ENCODE data around the gene ZNF804B.

The ZNF804B gene

DNA sequence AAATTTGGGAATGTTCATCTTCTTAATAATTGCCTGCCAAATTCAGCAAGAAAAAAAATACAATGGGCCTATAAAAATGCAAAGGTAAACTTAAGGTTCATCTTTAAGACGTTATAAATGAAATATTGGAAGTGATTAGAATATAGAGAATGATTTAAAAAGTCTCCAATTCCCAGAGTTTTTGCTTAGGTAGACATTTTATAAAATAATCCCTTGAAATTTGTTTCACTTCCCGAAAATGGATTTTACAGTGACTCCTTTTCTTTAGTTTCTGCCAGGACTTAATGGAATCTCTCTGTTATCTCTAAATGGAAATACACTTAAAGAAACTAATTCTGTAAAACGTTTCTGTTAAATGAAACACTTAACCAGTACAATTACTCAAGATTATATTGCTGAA, 580.2 kb downstream of the ZNF804B start:
- Histone ChIP-seq H3K4me3 (IDR thresholded peaks at IDR 0.05; ENCODE audit: insufficient read depth, low read depth, low read length) (no peak overlapping the region), H3K4me2 (no peak overlapping the region), H3K27me3 (ENCODE audit: insufficient read depth, low read depth) (no peaks in the 10 kb centered on the region), H3K79me2 (ENCODE audit: insufficient read depth, low read depth) (no peaks in the 10 kb centered on the region), H3K36me3 (ENCODE audit: insufficient read depth) (no peaks in the 10 kb centered on the region), H3K27ac (no peak overlapping the region), H2AFZ (ENCODE audit: low read depth) (no peak overlapping the region), H3K4me1 (ENCODE audit: low read depth, poor library complexity, severe bottlenecking) (no peaks in the 10 kb centered on the region), H3K9ac (no peak overlapping the region), H4K20me1 (ENCODE audit: insufficient read depth) (no peaks in the 10 kb centered on the region)
- TF ChIP-seq, protein P1, sequence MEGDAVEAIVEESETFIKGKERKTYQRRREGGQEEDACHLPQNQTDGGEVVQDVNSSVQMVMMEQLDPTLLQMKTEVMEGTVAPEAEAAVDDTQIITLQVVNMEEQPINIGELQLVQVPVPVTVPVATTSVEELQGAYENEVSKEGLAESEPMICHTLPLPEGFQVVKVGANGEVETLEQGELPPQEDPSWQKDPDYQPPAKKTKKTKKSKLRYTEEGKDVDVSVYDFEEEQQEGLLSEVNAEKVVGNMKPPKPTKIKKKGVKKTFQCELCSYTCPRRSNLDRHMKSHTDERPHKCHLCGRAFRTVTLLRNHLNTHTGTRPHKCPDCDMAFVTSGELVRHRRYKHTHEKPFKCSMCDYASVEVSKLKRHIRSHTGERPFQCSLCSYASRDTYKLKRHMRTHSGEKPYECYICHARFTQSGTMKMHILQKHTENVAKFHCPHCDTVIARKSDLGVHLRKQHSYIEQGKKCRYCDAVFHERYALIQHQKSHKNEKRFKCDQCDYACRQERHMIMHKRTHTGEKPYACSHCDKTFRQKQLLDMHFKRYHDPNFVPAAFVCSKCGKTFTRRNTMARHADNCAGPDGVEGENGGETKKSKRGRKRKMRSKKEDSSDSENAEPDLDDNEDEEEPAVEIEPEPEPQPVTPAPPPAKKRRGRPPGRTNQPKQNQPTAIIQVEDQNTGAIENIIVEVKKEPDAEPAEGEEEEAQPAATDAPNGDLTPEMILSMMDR (conservative IDR thresholded peaks at IDR 0.05; ENCODE audit: low read depth, low read length): no peak

DNA sequence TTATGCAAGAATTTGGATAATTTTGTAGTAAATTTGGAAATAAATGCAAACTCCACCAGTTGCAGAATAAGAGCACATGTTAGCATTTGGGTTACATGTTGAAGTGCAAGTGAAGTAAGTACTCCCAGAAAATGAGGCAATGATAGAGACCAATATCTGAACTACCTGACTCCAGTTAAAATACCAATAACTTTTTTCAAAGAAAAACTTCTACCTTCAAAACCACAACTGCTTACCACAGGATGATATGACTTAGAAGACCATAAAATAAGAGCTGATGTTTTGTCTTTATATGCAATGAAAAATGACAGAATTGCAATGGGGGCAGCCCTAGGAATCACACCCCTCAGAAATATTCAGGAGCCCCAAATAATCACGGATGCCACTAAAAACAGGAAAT, 597.6 kb downstream of the ZNF804B start:
- Histone ChIP-seq H3K4me3 (IDR thresholded peaks at IDR 0.05; ENCODE audit: insufficient read depth, low read depth, low read length) (no peak overlapping the region), H2AFZ (ENCODE audit: low read depth) (no peak overlapping the region), H3K4me1 (ENCODE audit: low read depth, poor library complexity, severe bottlenecking) (no peaks in the 10 kb centered on the region), H3K27me3 (ENCODE audit: insufficient read depth, low read depth) (no peaks in the 10 kb centered on the region), H4K20me1 (ENCODE audit: insufficient read depth) (no peaks in the 10 kb centered on the region), H3K36me3 (ENCODE audit: insufficient read depth) (no peaks in the 10 kb centered on the region), H3K27ac (no peak overlapping the region), H3K9ac (no peak overlapping the region), H3K79me2 (ENCODE audit: insufficient read depth, low read depth) (no peaks in the 10 kb centered on the region), H3K4me2 (no peak overlapping the region)
- TF ChIP-seq, protein P1 (conservative IDR thresholded peaks at IDR 0.05; ENCODE audit: low read depth, low read length): no peak

DNA sequence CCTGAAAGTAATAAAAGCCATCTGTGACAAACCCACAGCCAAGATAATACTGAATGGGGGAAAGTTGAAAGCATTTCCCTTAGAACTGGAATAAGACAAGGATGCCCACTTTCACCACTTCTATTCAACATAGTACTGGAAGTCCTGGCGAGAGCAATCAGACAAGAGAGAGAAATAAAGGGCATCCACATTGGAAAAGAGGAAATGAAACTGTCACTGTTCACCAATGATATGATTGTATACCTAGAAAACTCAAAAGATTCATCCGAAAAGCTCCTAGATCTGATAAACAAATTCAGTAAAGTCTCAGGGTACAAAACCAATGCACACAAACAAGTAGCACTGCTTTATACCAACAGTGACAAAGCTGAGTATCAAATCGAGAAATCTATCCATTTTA, 617.7 kb downstream of the ZNF804B start:
- Histone ChIP-seq H3K27me3 (ENCODE audit: insufficient read depth, low read depth) (no peaks in the 10 kb centered on the region), H3K4me3 (IDR thresholded peaks at IDR 0.05; ENCODE audit: insufficient read depth, low read depth, low read length) (no peak overlapping the region), H4K20me1 (ENCODE audit: insufficient read depth) (no peaks in the 10 kb centered on the region), H3K79me2 (ENCODE audit: insufficient read depth, low read depth) (no peaks in the 10 kb centered on the region), H3K4me1 (ENCODE audit: low read depth, poor library complexity, severe bottlenecking) (no peaks in the 10 kb centered on the region), H3K9ac (no peak overlapping the region), H3K4me2 (no peak overlapping the region), H2AFZ (ENCODE audit: low read depth) (no peak overlapping the region), H3K27ac (no peak overlapping the region), H3K36me3 (ENCODE audit: insufficient read depth) (no peaks in the 10 kb centered on the region)
- TF ChIP-seq, protein P1 (conservative IDR thresholded peaks at IDR 0.05; ENCODE audit: low read depth, low read length): no peak

DNA sequence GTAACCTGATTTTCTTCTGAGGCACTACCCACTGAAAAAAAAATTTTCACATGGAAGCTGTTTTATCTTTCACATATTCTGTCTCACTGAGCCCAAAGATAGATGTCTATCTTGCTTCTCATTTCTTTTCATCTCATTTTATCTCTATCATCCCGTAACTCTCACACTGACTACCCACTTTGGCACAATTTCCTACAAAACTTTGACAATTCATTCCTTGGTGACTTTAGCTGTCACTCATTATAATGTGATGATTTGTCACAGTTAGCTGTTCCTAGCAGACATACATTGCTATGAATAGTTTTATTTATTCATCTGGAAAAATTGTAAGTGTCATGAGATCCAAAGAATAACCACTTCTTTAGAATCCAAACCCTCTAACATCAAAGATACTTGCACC, 625.9 kb downstream of the ZNF804B start:
- H3K4me2 ChIP-seq: no peak overlapping the region
- TF ChIP-seq, protein P1 (conservative IDR thresholded peaks at IDR 0.05; ENCODE audit: low read depth, low read length): no peak
- H3K27me3 ChIP-seq (ENCODE audit: insufficient read depth, low read depth): no peaks in the 10 kb centered on the region
- H3K4me1 ChIP-seq (ENCODE audit: low read depth, poor library complexity, severe bottlenecking): no peaks in the 10 kb centered on the region
- H3K79me2 ChIP-seq (ENCODE audit: insufficient read depth, low read depth): no peaks in the 10 kb centered on the region
- H3K36me3 ChIP-seq (ENCODE audit: insufficient read depth): no peaks in the 10 kb centered on the region
- H3K4me3 ChIP-seq (IDR thresholded peaks at IDR 0.05; ENCODE audit: insufficient read depth, low read depth, low read length): no peak overlapping the region
- no peaks in the 10 kb centered on the region for H4K20me1 ChIP-seq (ENCODE audit: insufficient read depth)
- no peak overlapping the region for H3K27ac ChIP-seq
- H2AFZ ChIP-seq (ENCODE audit: low read depth): no peak overlapping the region
- no peak overlapping the region for H3K9ac ChIP-seq
